Body of pancreas (tissue), 4 donors: Measurements from ENCODE around the gene CTNNA2. TPM values are rescaled to one million over a fixed set of nuclear protein-coding genes. Genes with fewer than 3 reads are reported as not detected.

Experiments
- ATAC-seq: fragments of 150-250 bp; one replicate; pipeline ENCODE4 v1.9.1; 2016
- DNase-seq, 4 donors: peaks; one replicate each; pipeline ENCODE4 v3.0.0-alpha.2; 2019
- H3K27ac ChIP-seq, 4 donors: fragments of 200-600 bp; sonication (generic); 1 replicate in 3 of 4; 2 replicates in 1 of 4; pipeline versions ENCODE4 v1.5.1 to v1.6.1; 2016 to 2019; ENCODE audit warnings: mild to moderate bottlenecking in 1 of 4, mixed read lengths in 1 of 4, moderate library complexity in 1 of 4
- H3K27me3 ChIP-seq, 2 donors: fragments of 200-600 bp; sonication (generic); one replicate each; pipeline ENCODE4 v1.6.0; 2016; ENCODE audit warnings: mild to moderate bottlenecking in 1 of 2
- H3K36me3 ChIP-seq, 2 donors: fragments of 200-600 bp; sonication (generic); replicated peaks in 1 of 2; 2 replicates each; pipeline ENCODE4 v1.5.1; 2016; ENCODE audit warnings: low read depth in 2 of 2; ENCODE audit not compliant: insufficient read depth in 1 of 2
- H3K4me1 ChIP-seq: fragments of 200-600 bp; sonication (generic); one replicate; pipeline ENCODE4 v1.6.0; 2016
- H3K4me3 ChIP-seq, 2 donors: fragments of 200-600 bp; sonication (generic); 1 replicate in 1 of 2; 2 replicates in 1 of 2; pipeline ENCODE4 v1.5.1; 2016 to 2019
- H3K9me3 ChIP-seq, 3 donors: fragments of 200-600 bp; sonication (generic); 1 replicate in 2 of 3; 2 replicates in 1 of 3; pipeline ENCODE4 v1.5.1; 2016
- CTCF ChIP-seq, 7 experiments: fragments of 450-650 bp in 4 of 7; fragments of 200-600 bp in 3 of 7; sonication (generic) in 3 of 7; IDR thresholded peaks; one replicate each; pipeline ENCODE4 v1.5.1; 2016 to 2019; ENCODE audit warnings: antibody characterized with exemption in 7 of 7
- POLR2A ChIP-seq, 3 donors: fragments of 450-650 bp; IDR thresholded peaks; one replicate each; pipeline ENCODE4 v1.6.1; 2016; ENCODE audit warnings: antibody characterized with exemption in 3 of 3, mild to moderate bottlenecking in 2 of 3
- WGBS, 2 donors: methylation state at CpG; one replicate each; pipeline ENCODE4 v1.1.5; 2017; 5-methylcytosine and 5-hydroxymethylcytosine counted together
- intact Hi-C: fragments of 100-400 bp; cut with DNase I; formaldehyde crosslinking; loops from one replicate; pipeline ENCODE4 v1.15.1; 2023
- total RNA-seq, 2 donors: library from RNA; depleted of rRNA; stranded (reverse); fragments of >200 nt; gene quantifications; one replicate each; pipeline ENCODE4 v1.1.0, GENCODE V29; 2016

The CTNNA2 gene
- total RNA-seq, 2 donors from 2014 or later = 0.52 to 29.3 TPM

- no peak overlapping the region for H3K27ac ChIP-seq
- 2 to 4% methylated on average over 28 to 50 of the region's 50 CpGs for WGBS, 2 donors
- no peaks in the 10 kb centered on the region for H3K36me3 ChIP-seq
- intact Hi-C loops = no loop called here
- no peak for ATAC-seq
- H3K4me3 ChIP-seq = no peak overlapping the region
- H3K4me1 ChIP-seq = peaks cover 18% of the 10 kb centered on the region
- no peak for DNase-seq
- no peaks in the 10 kb centered on the region for H3K9me3 ChIP-seq
- H3K27me3 ChIP-seq = no peaks in the 10 kb centered on the region
- TF ChIP-seq CTCF (IDR thresholded peaks at IDR 0.05) (no peak), POLR2A (IDR thresholded peaks at IDR 0.05) (no peak)
These were observed 789.6 kb downstream of the CTNNA2 start for GRCh38 chr2:80302314-80303005.

DNA sequence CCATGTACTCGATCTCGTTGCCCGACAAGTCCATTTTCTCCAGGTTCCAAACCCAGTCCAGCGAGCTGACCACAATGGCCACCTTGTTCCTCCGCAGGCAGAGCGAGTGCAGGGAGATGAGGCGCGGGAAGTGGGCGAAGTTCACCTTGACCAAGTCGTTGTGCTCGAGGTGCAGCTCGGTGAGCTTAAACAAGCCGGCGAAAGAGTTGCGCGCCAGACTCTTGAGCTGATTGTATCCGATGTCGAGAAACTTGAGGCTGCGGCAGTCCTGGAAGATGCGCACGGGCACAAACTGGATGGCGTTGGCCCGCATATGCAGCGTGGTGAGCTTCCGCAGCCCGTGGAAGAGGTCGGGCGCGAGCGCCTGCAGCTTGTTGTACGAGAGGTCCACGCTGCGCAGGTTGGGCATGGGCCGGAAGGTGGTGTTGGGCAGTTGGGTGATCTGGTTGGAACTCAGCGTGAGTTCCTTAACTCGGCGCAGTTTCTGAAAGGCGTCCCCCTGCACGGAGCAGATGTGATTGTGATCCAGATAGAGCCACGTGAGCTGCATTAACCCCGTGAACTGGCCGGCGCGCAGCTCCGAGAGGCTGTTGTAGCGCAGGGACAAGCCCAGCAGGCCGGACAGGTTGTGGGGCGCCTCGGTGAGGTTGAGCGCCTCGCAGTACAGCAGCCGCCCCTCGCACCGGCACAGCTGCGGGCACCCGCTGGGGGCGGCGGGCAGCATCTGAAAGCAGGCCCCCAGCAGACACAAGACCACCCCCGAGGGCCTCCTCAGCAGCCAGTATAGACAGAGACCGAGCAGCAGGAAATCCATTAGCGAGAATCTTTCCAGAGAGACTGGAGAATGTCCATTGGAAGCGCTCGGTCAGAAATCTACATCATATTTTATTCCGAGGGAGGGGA, 790.4 kb downstream of the CTNNA2 start:
- no peak for TF ChIP-seq CTCF (IDR thresholded peaks at IDR 0.05)
- TF ChIP-seq POLR2A (IDR thresholded peaks at IDR 0.05) = no peak
- Histone ChIP-seq H3K4me1 (peaks cover 18% of the 10 kb centered on the region), H3K9me3 (no peaks in the 10 kb centered on the region), H3K4me3 (no peak overlapping the region), H3K36me3 (no peaks in the 10 kb centered on the region), H3K27me3 (no peaks in the 10 kb centered on the region), H3K27ac (no peak overlapping the region)
- intact Hi-C loops = no loop called here
- no peak for ATAC-seq
- 0 to 1% methylated on average over 37 to 64 of the region's 64 CpGs for WGBS, 2 donors
- no peak for DNase-seq

- H3K27ac ChIP-seq = no peak within 1 kb of the TSS
- no peaks in the 10 kb centered on the region for H3K27me3 ChIP-seq
- H3K9me3 ChIP-seq = no peaks in the 10 kb centered on the region
- WGBS, 2 donors = 1 to 2% methylated on average over 27 to 62 of the region's 64 CpGs
- intact Hi-C loops = no loop called here
- no peak for ATAC-seq
- peak in 1 of 4 donors; percentile 5 for DNase-seq
- no peaks in the 10 kb centered on the region for H3K36me3 ChIP-seq
- no peak for TF ChIP-seq POLR2A (IDR thresholded peaks at IDR 0.05)
- no peak for TF ChIP-seq CTCF (IDR thresholded peaks at IDR 0.05)
- H3K4me1 ChIP-seq = peaks cover 18% of the 10 kb centered on the region
- H3K4me3 ChIP-seq = no peak within 1 kb of the TSS
These were observed 791.3 kb downstream of the CTNNA2 start, which contains the start of gene LRRTM1 for GRCh38 chr2:80303909-80304837. Gene LRRTM1, minus strand, starts transcription at chr2:80304752. Its CDS starts 933 bp downstream, at chr2:80303819.

DNA sequence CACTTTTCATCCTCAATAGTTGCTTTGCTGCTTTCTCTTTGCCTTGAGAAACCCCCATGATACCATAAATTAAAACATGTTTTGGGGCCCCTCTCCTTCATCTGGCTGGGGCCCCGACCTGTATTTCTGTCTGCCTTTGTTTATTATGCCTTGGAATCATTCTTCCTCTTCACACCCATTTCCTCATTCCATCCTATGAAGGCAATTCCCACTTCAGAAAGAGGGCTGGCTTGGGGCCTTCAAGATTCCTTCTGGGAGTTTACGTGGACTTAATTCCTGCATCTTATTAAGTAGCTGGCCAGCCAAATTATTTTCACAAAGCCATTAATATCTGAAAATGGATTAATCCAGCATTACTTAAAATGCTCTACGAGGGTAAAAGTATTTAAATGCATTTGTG, 798.5 kb downstream of the CTNNA2 start:
- Histone ChIP-seq H3K36me3 (no peaks in the 10 kb centered on the region), H3K9me3 (no peaks in the 10 kb centered on the region), H3K4me1 (no peaks in the 10 kb centered on the region), H3K27ac (no peak overlapping the region), H3K27me3 (no peaks in the 10 kb centered on the region), H3K4me3 (no peak overlapping the region)
- intact Hi-C loops = no loop called here
- DNase-seq (no peak), ATAC-seq (no peak)
- no peak for TF ChIP-seq CTCF (IDR thresholded peaks at IDR 0.05)
- TF ChIP-seq POLR2A (IDR thresholded peaks at IDR 0.05) = no peak
- 39 to 40% methylated on average over 3 of the region's 3 CpGs for WGBS, 2 donors
